ENCODE data around the gene NFIB. TPM values are rescaled to one million over a fixed set of nuclear protein-coding genes. Genes with fewer than 3 reads are reported as not detected.

The NFIB gene
- total RNA-seq, 2 donors from 2014 or later: 74.4 to 80.1 TPM

- peak overlapping the region; percentile 39 to 56 for H3K27ac ChIP-seq
- no peaks in the 10 kb centered on the region for H3K9me3 ChIP-seq
- peak overlapping the region in 1 of 2 donors; percentile 5 for H3K4me3 ChIP-seq
- H3K36me3 ChIP-seq: no peaks in the 10 kb centered on the region
- TF ChIP-seq CTCF (IDR thresholded peaks at IDR 0.05): no peak
- H3K27me3 ChIP-seq: no peaks in the 10 kb centered on the region
- DNase-seq (ENCODE audit: low spot score): no peak
- H3K4me1 ChIP-seq: peaks cover 0 to 35% of the 10 kb centered on the region in 2 donors
Observed at GRCh38 chr9:14180093-14180959, 133.6 kb downstream of the NFIB start.

- no peak for DNase-seq (ENCODE audit: low spot score)
- Histone ChIP-seq H3K4me3 (no peak overlapping the region), H3K27ac (no peak overlapping the region), H3K4me1 (peaks cover 0 to 35% of the 10 kb centered on the region in 2 donors), H3K9me3 (no peaks in the 10 kb centered on the region), H3K27me3 (no peaks in the 10 kb centered on the region), H3K36me3 (no peaks in the 10 kb centered on the region)
- no peak for TF ChIP-seq CTCF (IDR thresholded peaks at IDR 0.05)
Observed at GRCh38 chr9:14179449-14179848, 134.5 kb downstream of the NFIB start.

- Histone ChIP-seq H3K27ac (no peak overlapping the region), H3K9me3 (no peaks in the 10 kb centered on the region), H3K4me1 (peaks cover 0 to 22% of the 10 kb centered on the region in 2 donors), H3K36me3 (no peaks in the 10 kb centered on the region), H3K4me3 (no peak overlapping the region), H3K27me3 (no peaks in the 10 kb centered on the region)
- TF ChIP-seq CTCF (IDR thresholded peaks at IDR 0.05): no peak
- no peak for DNase-seq (ENCODE audit: low spot score)
Observed at GRCh38 chr9:14175778-14176177, 138.2 kb downstream of the NFIB start.

GRCh38 chr9:14173713-14174112 lies 140.2 kb downstream of the NFIB start:
- no peak overlapping the region for H3K27ac ChIP-seq
- no peak overlapping the region for H3K4me3 ChIP-seq
- TF ChIP-seq CTCF (IDR thresholded peaks at IDR 0.05): no peak
- H3K9me3 ChIP-seq: no peaks in the 10 kb centered on the region
- H3K27me3 ChIP-seq: no peaks in the 10 kb centered on the region
- peaks cover 0 to 15% of the 10 kb centered on the region in 2 donors for H3K4me1 ChIP-seq
- no peak for DNase-seq (ENCODE audit: low spot score)
- H3K36me3 ChIP-seq: no peaks in the 10 kb centered on the region

- Histone ChIP-seq H3K27ac (no peak overlapping the region), H3K4me1 (peaks cover 0 to 17% of the 10 kb centered on the region in 2 donors), H3K36me3 (no peaks in the 10 kb centered on the region), H3K4me3 (no peak overlapping the region), H3K27me3 (no peaks in the 10 kb centered on the region), H3K9me3 (no peaks in the 10 kb centered on the region)
- no peak for DNase-seq (ENCODE audit: low spot score)
- TF ChIP-seq CTCF (IDR thresholded peaks at IDR 0.05): no peak
Observed at GRCh38 chr9:14170973-14171596, 142.9 kb downstream of the NFIB start.
